A673 (cell line): Measurements from ENCODE around the gene AGAP1.

Source experiments
- CTCF ChIP-seq: fragments of 300-800, 200-600 bp; sonication (generic); conservative IDR thresholded peaks from 2 replicates; pipeline ENCODE4 v1.5.1; 2017; ENCODE audit warnings: low read depth, mild to moderate bottlenecking, antibody characterized with exemption, low read length, moderate library complexity, mixed read lengths
- EZH2 ChIP-seq: fragments of 200-600 bp; sonication (generic); IDR thresholded peaks from 2 replicates; pipeline ENCODE4 v1.6.1; 2017; ENCODE audit warnings: borderline replicate concordance, low read depth, mild to moderate bottlenecking, mixed read lengths, antibody characterized with exemption, low read length; ENCODE audit not compliant: poor library complexity, severe bottlenecking

- no peak for TF ChIP-seq EZH2
- no peak for TF ChIP-seq CTCF
Observed at GRCh38 chr2:235774153-235774870, 280.5 kb downstream of the AGAP1 start.
